SK-N-SH (cell line): ENCODE measurements around the gene NRBF2. TPM values are rescaled to one million over a fixed set of nuclear protein-coding genes. Genes with fewer than 3 reads are reported as not detected.
A peak's percentile ranks its signal among the peaks of the same experiment; 100 is the strongest.
"Not testable (repeated sequence)": the region's sequence is repeated elsewhere in the genome, so short reads cannot be mapped to it uniquely, and the experiment has no call there.

Source experiments
- CTCF ChIA-PET: fragments of 300-600, 350-600 bp; formaldehyde crosslinking; extraction: SDS; loops from one replicate; lab custom pipeline; 2021; lab: Yijun Ruan, JAX
- POLR2A ChIA-PET: fragments of 350-600 bp; sonication (Branson Sonifier 250); formaldehyde crosslinking; extraction: SDS; loops from one replicate; lab custom pipeline; 2020; ENCODE audit warnings: antibody characterized with exemption, inconsistent platforms; lab: Yijun Ruan, JAX
- DNase-seq: peaks from one replicate; pipeline ENCODE4 v3.0.0; 2012
- H2AFZ ChIP-seq: fragments of 200-600 bp; sonication (generic); 2 replicates; pipeline ENCODE4 v1.8.1; 2016; ENCODE audit warnings: antibody characterized with exemption, mild to moderate bottlenecking, low read depth
- H3F3A ChIP-seq: fragments of 200-600 bp; sonication (generic); replicated peaks from 2 replicates; pipeline ENCODE3; 2016; ENCODE audit warnings: antibody characterized with exemption, mild to moderate bottlenecking; ENCODE audit not compliant: insufficient read depth
- H3K27ac ChIP-seq, 2 experiments: fragments of 200-500 bp in 1 of 2; fragments of 200-600 bp in 1 of 2; sonication (Bioruptor generic) in 1 of 2; sonication (generic), shearing (Covaris generic) in 1 of 2; 2 replicates each; pipeline versions ENCODE4 v1.5.1 to v1.6.1; 2014 to 2016; ENCODE audit warnings: low read depth in 2 of 2, inconsistent platforms in 1 of 2, low read length in 1 of 2, mild to moderate bottlenecking in 1 of 2, mixed read lengths in 1 of 2
- H3K27me3 ChIP-seq: fragments of 200-600 bp; sonication (generic), shearing (Covaris generic); 2 replicates; pipeline ENCODE4 v1.6.1; 2016; ENCODE audit warnings: mixed run types; ENCODE audit not compliant: insufficient read depth
- H3K36me3 ChIP-seq, 2 experiments: fragments of 200-500 bp in 1 of 2; fragments of 200-600 bp in 1 of 2; sonication (Bioruptor generic) in 1 of 2; sonication (generic) in 1 of 2; replicated peaks in 1 of 2; 2 replicates each; pipeline versions ENCODE3 to v1.5.1; 2014 to 2016; ENCODE audit warnings: low read length in 1 of 2, mild to moderate bottlenecking in 1 of 2; ENCODE audit not compliant: insufficient read depth in 2 of 2, control insufficient read depth in 1 of 2
- H3K4me1 ChIP-seq, 2 experiments: fragments of 200-500 bp in 1 of 2; fragments of 200-600 bp in 1 of 2; sonication (Bioruptor generic) in 1 of 2; sonication (generic), shearing (Covaris generic) in 1 of 2; 2 replicates each; pipeline versions ENCODE4 v1.5.1 to v1.6.1; 2014 to 2016; ENCODE audit warnings: low read depth in 1 of 2, low read length in 1 of 2, mixed run types in 1 of 2; ENCODE audit not compliant: insufficient read depth in 2 of 2, control insufficient read depth in 1 of 2
- H3K4me2 ChIP-seq: fragments of 200-600 bp; sonication (generic), shearing (Covaris generic); 2 replicates; pipeline ENCODE4 v1.6.1; 2017; ENCODE audit warnings: mixed run types
- H3K4me3 ChIP-seq, 2 experiments: fragments of 200-500 bp in 1 of 2; fragments of 200-600 bp in 1 of 2; sonication (Bioruptor generic) in 1 of 2; sonication (generic), shearing (Covaris generic) in 1 of 2; 2 replicates each; pipeline versions ENCODE4 v1.5.1 to v1.8.1; 2014 to 2016; ENCODE audit warnings: low read depth in 2 of 2, inconsistent platforms in 1 of 2, low read length in 1 of 2, mild to moderate bottlenecking in 1 of 2, mixed read lengths in 1 of 2, moderate library complexity in 1 of 2
- H3K79me2 ChIP-seq: fragments of 200-600 bp; sonication (generic); 2 replicates; pipeline ENCODE4 v1.8.1; 2017; ENCODE audit warnings: mild to moderate bottlenecking; ENCODE audit not compliant: insufficient read depth
- H3K9ac ChIP-seq: fragments of 200-600 bp; sonication (generic); 2 replicates; pipeline ENCODE4 v1.6.1; 2017; ENCODE audit warnings: mixed run types
- H3K9me2 ChIP-seq: fragments of 200-600 bp; sonication (generic); 2 replicates; pipeline ENCODE4 v1.6.1; 2017; ENCODE audit warnings: mixed run types
- H3K9me3 ChIP-seq: fragments of 200-600 bp; sonication (generic); 2 replicates; pipeline ENCODE4 v1.6.1; 2017; ENCODE audit warnings: mixed run types, mild to moderate bottlenecking, moderate library complexity
- H4K20me1 ChIP-seq: fragments of 200-600 bp; sonication (generic); 2 replicates; pipeline ENCODE4 v1.6.1; 2017; ENCODE audit warnings: mild to moderate bottlenecking, mixed run types; ENCODE audit not compliant: insufficient read depth
- CHD2 ChIP-seq: fragments of 150-350 bp; IDR thresholded peaks from 2 replicates; pipeline ENCODE4 v1.6.1; 2018; ENCODE audit warnings: low read length; ENCODE audit not compliant: partially characterized antibody
- EP300 ChIP-seq, 2 experiments: IDR thresholded peaks; 2 replicates each; pipeline versions ENCODE4 v1.4.0 to v1.6.1; 2012; ENCODE audit warnings: borderline replicate concordance in 1 of 2, low read depth in 1 of 2, low read length in 1 of 2
- FOXJ3 ChIP-seq: sonication (generic); formaldehyde crosslinking; IDR thresholded peaks from 2 replicates; pipeline ENCODE4 v1.5.1; 2020; ENCODE audit warnings: mild to moderate bottlenecking, missing genetic modification reagents
- FOXM1 ChIP-seq: IDR thresholded peaks from 2 replicates; pipeline ENCODE4 v1.4.0; 2012; ENCODE audit warnings: low read depth, mild to moderate bottlenecking
- GATA2 ChIP-seq: sonication (generic); formaldehyde crosslinking; IDR thresholded peaks from 2 replicates; pipeline ENCODE4 v1.5.0; 2020; ENCODE audit warnings: mild to moderate bottlenecking, missing genetic modification reagents
- NRF1 ChIP-seq: IDR thresholded peaks from 2 replicates; pipeline ENCODE4 v1.6.1; 2012; ENCODE audit warnings: low read depth, mild to moderate bottlenecking, low read length
- RAD21 ChIP-seq: IDR thresholded peaks from 2 replicates; pipeline ENCODE4 v1.6.1; 2012; ENCODE audit warnings: mild to moderate bottlenecking, low read length
- RXRA ChIP-seq: IDR thresholded peaks from 2 replicates; pipeline ENCODE4 v1.4.0; 2012; ENCODE audit warnings: low read depth, mild to moderate bottlenecking, borderline replicate concordance
- SMC3 ChIP-seq: IDR thresholded peaks from 2 replicates; pipeline ENCODE4 v1.6.1; 2012; ENCODE audit warnings: low read depth, low read length, improper control_type of control experiment
- WGBS: methylation state at CpG from one replicate; pipeline ENCODE4 v1.1.6; 2017; ENCODE audit warnings: low lambda C conversion rate; 5-methylcytosine and 5-hydroxymethylcytosine counted together
- polyA plus RNA-seq, 3 experiments: library from polyadenylated mRNA; depleted of rRNA; stranded (reverse); fragments of >200 nt; gene quantifications; 2 replicates each; pipeline ENCODE4 v1.2.3, GENCODE V29; 2012
- TF ChIP-seq, protein P1 (sequence below): IDR thresholded peaks from 2 replicates; pipeline ENCODE4; 2012
- TF ChIP-seq, protein P2 (sequence below): fragments of 150-350 bp; IDR thresholded peaks from 2 replicates; pipeline ENCODE4 v1.6.1; 2016; ENCODE audit warnings: mild to moderate bottlenecking, low read depth, low read length
- TF ChIP-seq, protein P3 (sequence below): fragments of 200-600 bp; sonication (generic); IDR thresholded peaks from 2 replicates; pipeline ENCODE4 v1.6.1; 2017; ENCODE audit warnings: antibody characterized with exemption, mild to moderate bottlenecking, moderate library complexity

Gene NRBF2
- polyA plus RNA-seq, 1 of the 3 experiments (the other 2 are of a cell fraction): 8.9 TPM

DNA sequence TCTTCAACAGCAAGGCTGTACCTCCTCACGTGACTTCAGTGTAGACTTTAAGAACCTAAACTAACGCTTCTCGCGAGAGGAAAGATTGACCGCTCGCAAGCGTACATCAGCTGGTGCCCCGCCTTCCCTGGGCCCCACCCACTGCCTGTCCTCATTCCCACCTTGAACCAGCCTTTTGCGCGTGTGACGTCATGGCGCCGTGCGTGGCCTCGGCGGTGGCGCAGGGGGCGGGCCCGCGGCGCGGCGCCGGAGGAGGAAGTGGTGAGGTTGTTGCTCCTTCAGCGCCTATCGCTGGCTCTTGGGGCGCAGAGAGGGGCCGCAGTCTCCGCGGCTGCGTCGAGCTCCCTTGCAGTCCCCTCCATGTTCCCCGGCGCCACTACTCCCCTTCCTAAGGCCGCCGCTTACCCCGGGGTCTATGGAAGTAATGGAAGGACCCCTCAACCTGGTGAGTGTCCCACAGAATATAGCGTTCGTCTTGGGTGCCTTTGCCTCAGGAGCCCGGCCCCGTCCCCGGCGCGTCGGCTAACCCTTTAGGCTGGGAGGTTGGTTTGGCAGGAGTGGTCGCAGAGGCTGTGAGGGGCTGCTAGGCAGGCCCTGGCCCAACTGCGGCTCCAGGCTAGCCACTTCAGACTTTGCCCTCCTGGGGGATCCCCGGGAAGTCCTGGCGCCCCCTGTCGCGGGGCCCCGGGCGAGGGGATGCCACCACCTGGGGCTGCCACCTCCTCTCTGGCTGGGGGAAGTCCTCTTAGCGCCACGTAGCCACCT lies at the start of gene NRBF2 (continued):
- TF ChIP-seq FOXM1 (no peak), FOXJ3 (no peak), CHD2 (peak; percentile 100), NRF1 (peak; percentile 57), EP300 (IDR thresholded peaks at IDR 0.05; ENCODE audit: borderline replicate concordance in 1 of 2, low read depth in 1 of 2, low read length in 1 of 2) (no peak), GATA2 (CRISPR knock-in tag) (no peak), SMC3 (no peak), RXRA (no peak)
- TF ChIP-seq, protein P1, sequence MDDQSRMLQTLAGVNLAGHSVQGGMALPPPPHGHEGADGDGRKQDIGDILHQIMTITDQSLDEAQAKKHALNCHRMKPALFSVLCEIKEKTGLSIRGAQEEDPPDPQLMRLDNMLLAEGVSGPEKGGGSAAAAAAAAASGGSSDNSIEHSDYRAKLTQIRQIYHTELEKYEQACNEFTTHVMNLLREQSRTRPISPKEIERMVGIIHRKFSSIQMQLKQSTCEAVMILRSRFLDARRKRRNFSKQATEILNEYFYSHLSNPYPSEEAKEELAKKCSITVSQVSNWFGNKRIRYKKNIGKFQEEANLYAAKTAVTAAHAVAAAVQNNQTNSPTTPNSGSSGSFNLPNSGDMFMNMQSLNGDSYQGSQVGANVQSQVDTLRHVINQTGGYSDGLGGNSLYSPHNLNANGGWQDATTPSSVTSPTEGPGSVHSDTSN: no peak
- TF ChIP-seq, protein P2, sequence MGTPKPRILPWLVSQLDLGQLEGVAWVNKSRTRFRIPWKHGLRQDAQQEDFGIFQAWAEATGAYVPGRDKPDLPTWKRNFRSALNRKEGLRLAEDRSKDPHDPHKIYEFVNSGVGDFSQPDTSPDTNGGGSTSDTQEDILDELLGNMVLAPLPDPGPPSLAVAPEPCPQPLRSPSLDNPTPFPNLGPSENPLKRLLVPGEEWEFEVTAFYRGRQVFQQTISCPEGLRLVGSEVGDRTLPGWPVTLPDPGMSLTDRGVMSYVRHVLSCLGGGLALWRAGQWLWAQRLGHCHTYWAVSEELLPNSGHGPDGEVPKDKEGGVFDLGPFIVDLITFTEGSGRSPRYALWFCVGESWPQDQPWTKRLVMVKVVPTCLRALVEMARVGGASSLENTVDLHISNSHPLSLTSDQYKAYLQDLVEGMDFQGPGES: no peak

DNA sequence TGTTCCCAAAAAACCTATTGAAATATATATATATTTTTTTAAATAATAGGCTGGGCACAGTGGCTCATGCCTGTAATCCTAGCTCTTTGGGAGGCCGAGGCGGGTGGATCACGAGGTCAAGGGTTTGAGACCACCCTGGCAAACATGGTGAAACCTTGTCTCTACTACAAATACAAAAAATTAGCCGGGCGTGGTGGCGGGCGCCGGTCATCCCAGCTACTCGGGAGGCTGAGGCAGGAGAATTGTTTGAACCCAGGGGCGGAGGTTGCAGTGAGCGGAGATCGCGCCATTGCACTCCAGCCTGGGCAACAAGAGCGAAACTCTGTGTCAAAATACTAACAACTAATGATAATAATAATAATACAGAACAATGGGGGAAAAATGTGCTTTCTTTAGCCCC lies 49.7 kb upstream of the NRBF2 start:
- POLR2A ChIA-PET: interaction anchor here (0.7 kb wide), 1 partner anchor 483 kb away, joined by 3 read pairs; no protein-coding TSS in a partner anchor
- H3K9me2 ChIP-seq, H4K20me1 ChIP-seq, H3K36me3 ChIP-seq, H2AFZ ChIP-seq, H3K4me2 ChIP-seq, H3K79me2 ChIP-seq, H3K9ac ChIP-seq, H3K27ac ChIP-seq, H3K4me1 ChIP-seq, H3K27me3 ChIP-seq, DNase-seq, H3F3A ChIP-seq, H3K4me3 ChIP-seq, H3K9me3 ChIP-seq: not testable (repeated sequence)
- CTCF ChIA-PET: interaction anchor here (0.6 to 3.4 kb wide), 48 partner anchors 9 to 673 kb away, joined by 3 to 40 read pairs (median 4); no protein-coding TSS in a partner anchor
- WGBS: 75% methylated on average over 14 of the region's 14 CpGs

DNA sequence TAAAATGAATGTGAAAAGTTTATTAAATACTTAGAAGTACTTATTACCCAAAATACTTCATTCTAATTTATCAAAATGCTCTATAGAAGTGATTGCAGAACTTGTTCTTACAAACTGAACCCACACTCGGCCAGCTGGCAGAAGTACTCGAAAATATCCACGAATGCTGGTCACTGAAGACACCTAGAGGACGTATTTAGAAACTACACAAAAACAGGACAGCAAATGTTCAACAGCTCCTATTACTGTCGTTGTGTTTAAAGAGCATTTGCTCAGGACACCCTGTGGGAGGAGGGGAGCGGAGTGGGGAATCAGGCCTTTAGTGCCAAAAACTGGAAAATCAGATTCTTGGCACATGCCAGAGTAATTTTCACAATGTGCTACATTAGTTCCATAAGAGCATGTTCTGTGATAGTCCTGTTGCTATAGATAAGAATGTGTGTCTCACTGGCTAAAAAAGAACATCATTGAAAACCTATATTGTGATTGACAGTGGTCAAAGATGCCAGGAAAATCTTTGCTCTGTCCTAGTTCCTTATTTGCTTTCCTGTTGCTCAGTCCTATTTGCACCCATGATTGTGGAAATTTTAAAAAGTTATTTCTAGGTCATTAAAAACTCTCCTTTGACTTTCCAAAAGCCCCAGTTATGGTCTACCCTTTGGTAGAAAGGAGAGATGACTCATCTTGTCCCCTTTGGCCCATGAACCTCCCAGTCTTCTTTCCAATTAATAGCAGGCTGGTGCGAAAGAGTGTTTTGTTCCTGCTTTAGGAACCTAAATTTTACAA lies 49.0 kb upstream of the NRBF2 start:
- Histone ChIP-seq H3K4me1 (no peaks in the 10 kb centered on the region), H3K27me3 (no peaks in the 10 kb centered on the region), H3K9me3 (no peaks in the 10 kb centered on the region), H3K9ac (no peak overlapping the region), H3K4me2 (no peak overlapping the region), H3K9me2 (no peaks in the 10 kb centered on the region), H4K20me1 (no peaks in the 10 kb centered on the region), H3F3A (peaks cover 5% of the 10 kb centered on the region), H3K4me3 (no peak overlapping the region), H3K36me3 (no peaks in the 10 kb centered on the region), H2AFZ (no peak overlapping the region), H3K79me2 (no peaks in the 10 kb centered on the region), H3K27ac (no peak overlapping the region; a peak in 1 of 4 replicates)
- POLR2A ChIA-PET: no interaction called here
- CTCF ChIA-PET: interaction anchor here (0.6 to 3.4 kb wide), 48 partner anchors 10 to 699 kb away, joined by 3 to 40 read pairs (median 4); partner anchors contain the start of gene EGR2
- WGBS: 15% methylated on average over 7 of the region's 7 CpGs
- peak; percentile 56 for DNase-seq
- TF ChIP-seq, protein P3, sequence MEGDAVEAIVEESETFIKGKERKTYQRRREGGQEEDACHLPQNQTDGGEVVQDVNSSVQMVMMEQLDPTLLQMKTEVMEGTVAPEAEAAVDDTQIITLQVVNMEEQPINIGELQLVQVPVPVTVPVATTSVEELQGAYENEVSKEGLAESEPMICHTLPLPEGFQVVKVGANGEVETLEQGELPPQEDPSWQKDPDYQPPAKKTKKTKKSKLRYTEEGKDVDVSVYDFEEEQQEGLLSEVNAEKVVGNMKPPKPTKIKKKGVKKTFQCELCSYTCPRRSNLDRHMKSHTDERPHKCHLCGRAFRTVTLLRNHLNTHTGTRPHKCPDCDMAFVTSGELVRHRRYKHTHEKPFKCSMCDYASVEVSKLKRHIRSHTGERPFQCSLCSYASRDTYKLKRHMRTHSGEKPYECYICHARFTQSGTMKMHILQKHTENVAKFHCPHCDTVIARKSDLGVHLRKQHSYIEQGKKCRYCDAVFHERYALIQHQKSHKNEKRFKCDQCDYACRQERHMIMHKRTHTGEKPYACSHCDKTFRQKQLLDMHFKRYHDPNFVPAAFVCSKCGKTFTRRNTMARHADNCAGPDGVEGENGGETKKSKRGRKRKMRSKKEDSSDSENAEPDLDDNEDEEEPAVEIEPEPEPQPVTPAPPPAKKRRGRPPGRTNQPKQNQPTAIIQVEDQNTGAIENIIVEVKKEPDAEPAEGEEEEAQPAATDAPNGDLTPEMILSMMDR: peak; percentile 69
- TF ChIP-seq SMC3 (peak; percentile 70), RAD21 (peak; percentile 94), NRF1 (no peak)
- TF ChIP-seq, protein P1: no peak
